Measurements from ENCODE around the gene IER3.

GRCh38 chr6:30726506-30727413, 17.6 kb downstream of the IER3 start:
- TF ChIP-seq CTCF (tag by site-specific recombination; IDR thresholded peaks at IDR 0.05) (no peak), ZNF133 (tag by site-specific recombination; IDR thresholded peaks at IDR 0.05) (no peak), ZNF112 (tag by site-specific recombination; IDR thresholded peaks at IDR 0.05) (no peak), REST (tag by site-specific recombination; IDR thresholded peaks at IDR 0.05) (no peak), ZNF248 (tag by site-specific recombination; IDR thresholded peaks at IDR 0.05) (no peak), KLF10 (tag by site-specific recombination; IDR thresholded peaks at IDR 0.05) (no peak)
